Activated CD4-positive, CD25-positive, alpha-beta regulatory T cell treated with anti-CD3 and anti-CD28 coated beads, Interleukin-2, amount 50 U/mL, for 72 hours (primary cell): ENCODE results near the gene CEPT1.
A peak's percentile ranks its signal among the peaks of the same experiment; 100 is the strongest.
"Not testable (repeated sequence)": the region's sequence is repeated elsewhere in the genome, so short reads cannot be mapped to it uniquely, and the experiment has no call there.

ENCODE experiments used
- DNase-seq: peaks from one replicate; pipeline ENCODE4 v3.0.0; 2021

The CEPT1 gene

GRCh38 chr1:111139956-111140679, at the start of gene CEPT1, which contains the start of gene DRAM2:
Gene CEPT1, plus strand, starts transcription at chr1:111140223. Its CDS starts 7,492 bp downstream, at chr1:111147715.
Gene DRAM2, minus strand, starts transcription at chr1:111140093. Its CDS starts 8,539 bp downstream, at chr1:111131554.
- peak; percentile 94 for DNase-seq

DNA sequence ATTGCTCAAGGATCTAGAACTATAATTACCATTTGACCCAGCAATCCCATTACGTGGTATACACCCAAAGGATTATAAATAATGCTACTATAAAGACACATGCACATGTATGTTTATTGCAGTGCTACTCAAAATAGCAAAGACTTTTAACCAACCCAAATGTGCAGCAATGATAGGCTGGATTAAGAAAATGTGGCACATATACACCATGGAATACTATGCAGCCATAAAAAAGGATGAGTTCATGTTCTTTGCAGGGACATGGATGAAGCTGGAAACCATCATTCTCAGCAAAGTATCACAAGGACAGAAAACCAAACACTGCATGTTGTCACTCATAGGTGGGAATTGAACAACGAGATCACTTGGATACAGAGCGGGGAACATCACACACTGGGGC, 44.6 kb upstream of the CEPT1 start:
- DNase-seq: not testable (repeated sequence)

- DNase-seq: no peak
These were observed 42.5 kb upstream of the CEPT1 start for GRCh38 chr1:111097356-111098099.

DNA sequence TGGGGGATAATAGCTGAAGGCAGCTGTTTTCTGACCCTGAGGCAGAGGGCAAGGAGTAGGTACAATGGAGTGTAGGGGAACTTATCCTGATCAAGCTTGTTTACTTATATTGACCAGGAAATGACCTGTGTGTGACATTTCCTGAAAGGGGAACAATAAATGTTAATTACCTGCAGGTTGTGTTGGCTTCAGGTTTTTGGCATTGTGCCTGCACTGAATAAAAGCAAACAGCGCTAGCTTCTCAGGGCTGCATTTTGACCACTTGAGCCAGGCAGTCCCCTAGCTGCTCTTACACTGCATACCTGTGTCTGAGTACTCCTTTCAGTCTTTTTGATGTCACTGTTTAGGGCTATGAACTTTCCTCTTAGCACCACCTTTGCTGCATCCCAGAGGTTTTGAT, 40.7 kb upstream of the CEPT1 start:
- DNase-seq: no peak

DNA sequence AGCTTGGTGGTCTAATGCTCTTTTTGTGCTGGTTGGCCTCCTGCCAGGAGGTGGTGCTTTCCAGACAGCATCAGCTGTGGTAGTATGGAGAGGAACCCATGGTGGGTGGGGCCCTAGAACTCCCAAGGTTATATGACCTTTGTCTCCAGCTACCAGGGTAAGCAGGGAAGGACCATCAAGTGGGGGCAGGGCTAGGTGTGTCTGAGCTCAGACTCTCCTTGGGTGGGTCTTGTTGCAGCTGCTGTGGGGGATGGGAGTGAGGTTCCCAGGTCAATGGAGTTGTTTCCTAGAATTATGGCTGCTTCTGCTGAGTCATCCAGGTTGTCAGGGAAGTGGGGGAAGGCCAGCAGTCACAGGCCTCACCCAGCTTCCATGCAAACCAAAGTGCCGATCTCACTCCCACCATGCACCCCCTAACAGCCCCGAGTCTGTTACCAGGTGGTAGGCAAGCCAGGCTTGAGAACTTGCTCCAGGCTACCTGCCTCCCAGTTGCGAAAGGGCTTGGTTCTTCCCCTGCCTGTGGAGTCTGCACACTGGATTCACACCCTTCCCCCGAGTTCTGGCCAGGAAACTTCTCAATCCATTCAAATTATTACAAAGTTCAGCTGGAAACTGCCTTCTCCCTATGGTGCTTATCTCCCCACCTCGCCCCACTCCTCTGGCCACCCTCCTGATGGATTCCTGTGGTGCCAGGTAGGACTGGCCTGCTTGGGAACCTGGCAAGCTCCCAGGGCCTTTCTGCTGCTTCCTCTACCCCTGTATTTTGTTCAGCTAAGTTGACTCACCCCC, 38.0 kb upstream of the CEPT1 start:
- DNase-seq: no peak

- no peak for DNase-seq
These were observed 35.0 kb upstream of the CEPT1 start for GRCh38 chr1:111104981-111105380.

- DNase-seq: no peak
These were observed 29.7 kb upstream of the CEPT1 start for GRCh38 chr1:111110197-111110899.

DNA sequence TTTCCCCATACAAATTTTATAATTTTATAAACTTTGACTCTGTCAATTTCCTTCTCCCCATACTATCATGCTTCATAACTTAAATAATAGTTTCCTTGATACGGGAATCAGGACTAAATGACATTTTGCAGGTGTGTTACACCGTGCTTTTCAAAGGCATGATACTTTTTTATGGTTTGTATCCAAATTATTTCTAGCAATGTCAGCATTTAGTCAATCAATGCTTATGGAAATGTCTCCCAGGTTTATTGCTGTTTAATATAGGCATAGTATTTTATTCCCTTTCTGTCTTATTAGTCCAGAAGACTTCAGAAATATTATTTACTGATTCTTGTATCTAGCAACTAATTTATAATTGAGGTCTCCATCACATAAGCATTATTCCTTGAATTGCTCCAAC, 23.5 kb upstream of the CEPT1 start:
- no peak for DNase-seq

DNA sequence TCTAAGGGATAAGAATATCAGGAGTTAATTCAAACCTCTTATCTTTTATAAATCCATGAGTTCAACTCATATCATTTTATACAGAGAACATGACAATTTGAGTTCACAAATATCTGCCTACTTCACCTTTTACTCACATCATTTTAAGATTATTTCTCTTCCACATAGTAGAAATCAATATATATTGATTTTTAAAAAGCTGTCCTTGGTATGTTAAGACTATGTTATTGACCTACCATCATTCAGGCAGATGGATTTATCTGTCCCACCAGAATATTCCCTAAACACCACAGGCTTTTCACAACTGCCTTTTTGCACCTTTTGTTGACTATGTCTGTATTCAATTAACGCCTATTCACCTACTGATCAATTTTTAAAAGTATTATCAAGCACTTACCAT, 13.7 kb upstream of the CEPT1 start:
- no peak for DNase-seq

DNA sequence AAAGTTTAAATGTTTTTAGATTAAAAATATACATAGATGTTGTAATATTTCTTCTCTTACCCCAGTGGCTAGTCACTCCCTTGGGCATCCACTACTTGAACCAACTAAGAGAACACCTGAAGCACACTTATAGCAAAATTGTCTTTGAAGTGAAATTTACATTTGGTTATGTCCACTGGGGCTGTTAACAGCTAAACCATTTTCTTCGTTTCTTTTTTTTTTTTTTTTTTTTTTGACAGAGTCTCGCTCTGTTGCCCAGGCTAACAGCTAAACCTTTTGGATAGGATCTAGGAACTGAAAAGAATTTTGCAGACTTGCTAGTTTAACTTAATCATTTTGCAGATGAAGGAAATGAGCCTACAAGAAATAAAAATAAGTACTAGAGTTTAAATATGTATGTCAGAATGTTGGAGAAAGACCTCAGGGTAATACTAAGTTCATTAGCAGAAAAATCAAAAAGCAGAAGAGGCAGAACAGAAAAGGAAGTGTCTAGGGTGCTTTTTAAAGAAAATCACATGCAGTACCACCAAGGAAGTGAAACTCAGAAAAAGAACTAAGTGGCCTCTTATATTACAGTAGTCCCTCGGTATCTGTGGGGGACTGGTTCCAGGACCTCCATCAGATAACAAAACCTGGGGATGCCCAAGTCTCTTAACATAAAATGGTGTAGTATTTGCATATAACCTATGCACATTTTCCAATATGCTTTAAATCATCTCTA, 11.9 kb upstream of the CEPT1 start:
- DNase-seq: no peak

- DNase-seq: no peak
These were observed 10.6 kb upstream of the CEPT1 start for GRCh38 chr1:111129376-111129775.

DNA sequence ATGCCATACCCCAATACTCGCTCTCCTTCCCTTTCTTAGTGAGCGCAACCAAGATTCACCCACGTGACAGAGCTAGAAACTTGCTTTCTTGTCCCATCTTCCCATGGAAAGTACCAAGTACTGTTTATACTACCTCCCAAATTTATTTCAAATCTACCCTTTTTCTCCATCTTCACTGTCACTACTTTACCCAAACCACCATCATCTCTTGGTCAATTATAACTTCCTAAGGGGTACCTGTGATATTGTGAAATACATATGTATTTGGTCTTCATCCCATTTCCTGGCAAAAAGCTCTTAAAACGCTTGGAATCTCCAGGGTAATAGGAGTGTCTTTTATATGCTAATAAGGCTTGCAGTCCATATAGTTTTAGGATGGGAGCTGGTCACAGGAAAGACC, 8.3 kb upstream of the CEPT1 start:
- no peak for DNase-seq

- DNase-seq: no peak
These were observed 6.2 kb upstream of the CEPT1 start for GRCh38 chr1:111133866-111134265.

- DNase-seq: no peak
These were observed 583 bp upstream of the CEPT1 start for GRCh38 chr1:111139324-111139955.

GRCh38 chr1:111140680-111140967, 601 bp downstream of the CEPT1 start:
- DNase-seq: no peak

DNA sequence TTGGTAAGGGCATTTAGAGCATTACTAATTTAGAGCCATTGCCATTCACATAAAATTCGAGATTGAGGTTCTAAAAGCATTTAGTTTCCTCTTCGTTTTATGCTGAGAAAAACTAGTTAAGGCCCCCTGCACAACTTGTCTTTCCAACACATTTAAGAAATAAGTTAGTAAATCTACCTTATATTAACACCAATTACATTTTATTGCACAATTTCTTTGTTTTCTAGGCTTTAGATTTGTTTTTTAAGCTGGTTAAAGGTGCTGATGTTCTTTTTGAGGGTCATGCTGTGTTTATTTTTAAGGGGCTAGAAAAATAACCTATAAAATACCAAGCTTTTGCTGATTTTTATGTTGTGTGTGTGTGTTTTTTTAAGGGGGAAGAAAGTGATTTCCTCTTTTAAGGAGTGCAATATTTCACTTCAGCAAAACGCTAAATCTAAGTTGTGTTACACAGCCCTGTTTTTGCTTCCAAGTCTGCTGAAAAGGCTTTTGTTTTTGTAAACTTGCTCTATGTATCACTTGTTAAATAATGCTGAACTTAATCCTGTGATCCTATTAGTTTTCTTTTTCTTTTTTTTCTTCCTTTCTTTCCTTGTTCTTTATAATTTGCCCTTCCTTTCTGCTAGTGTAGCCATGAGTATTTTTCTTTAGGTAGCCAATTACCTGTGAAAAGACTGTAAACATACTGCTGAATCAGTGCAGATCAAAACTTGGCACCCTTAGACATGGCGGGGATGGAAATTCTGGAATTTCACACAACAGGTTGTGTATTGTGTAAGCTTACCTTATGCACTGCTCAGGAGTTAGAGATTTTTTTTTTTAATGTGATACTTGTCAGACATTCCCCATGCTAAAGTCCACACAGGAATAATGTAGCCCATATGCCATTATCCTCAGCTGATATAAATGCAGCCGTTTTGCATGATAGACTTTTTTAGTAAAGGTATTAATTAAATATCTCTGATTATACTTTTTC, 1.5 kb downstream of the CEPT1 start:
- no peak for DNase-seq

- DNase-seq: no peak
These were observed 2.4 kb downstream of the CEPT1 start for GRCh38 chr1:111142356-111142975.

GRCh38 chr1:111145542-111145941, 5.5 kb downstream of the CEPT1 start:
- DNase-seq: no peak

DNA sequence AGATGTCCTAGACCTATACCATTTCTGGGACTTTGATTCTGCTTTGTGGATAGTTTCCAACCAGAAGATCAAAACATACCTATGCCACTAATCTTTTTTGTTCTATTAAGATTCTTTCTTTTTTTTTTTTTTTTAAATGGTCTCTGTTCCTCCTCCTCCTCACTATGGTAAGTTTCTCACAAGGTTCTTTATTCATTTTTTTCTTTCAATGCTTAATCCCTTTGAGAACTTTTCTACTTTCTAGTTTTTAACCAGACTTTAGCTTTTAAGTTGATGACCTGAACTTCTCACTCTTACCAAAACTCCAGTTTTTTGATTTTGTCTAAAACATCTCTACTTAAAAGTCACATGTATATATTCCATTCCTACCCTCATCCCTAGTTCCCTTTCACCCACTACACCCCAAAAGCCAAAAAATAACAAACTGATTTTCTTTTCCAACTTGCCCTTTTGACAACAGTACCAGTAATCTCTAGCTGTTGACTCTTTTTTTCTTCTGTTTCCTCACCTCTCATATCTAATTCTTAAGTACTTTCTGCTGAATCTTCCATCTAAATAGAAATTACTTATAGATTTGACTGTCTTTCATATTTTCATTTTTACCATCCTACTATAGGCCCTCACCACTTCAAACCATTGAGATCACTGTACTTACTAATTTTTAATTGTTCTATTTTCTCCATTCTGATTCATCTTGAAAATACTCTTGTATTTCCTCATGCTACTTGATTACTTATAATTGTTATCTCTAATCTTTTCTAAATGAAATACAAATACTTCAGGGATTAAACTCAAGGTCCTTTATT, 6.1 kb downstream of the CEPT1 start:
- no peak for DNase-seq
